ENCODE data around the gene TUBB1.
"Not testable (repeated sequence)": the region's sequence is repeated elsewhere in the genome, so short reads cannot be mapped to it uniquely, and the experiment has no call there.

Gene TUBB1

GRCh38 chr20:58980711-58981627 lies 38.3 kb upstream of the TUBB1 start, which contains the start of gene NELFCD:
TSS of gene NELFCD (plus strand) at chr20:58981256. CDS start at chr20:58981310, 54 bp downstream.
- H3K4me3 ChIP-seq (ENCODE audit: low read length), result peak within 1 kb of the TSS; percentile 87
- peak within 1 kb of the TSS; percentile 74 for H2AFZ ChIP-seq (ENCODE audit: low read length)
- H3K27me3 ChIP-seq (replicated peaks; ENCODE audit: insufficient read depth, low read length), result no peaks in the 10 kb centered on the region
- DNase-seq, result peak; percentile 84
- TF ChIP-seq EZH2 (optimal IDR thresholded peaks at IDR 0.05; ENCODE audit: low read depth, low read length), result no peak
- TF ChIP-seq CTCF (IDR thresholded peaks at IDR 0.05; ENCODE audit: low read length), result no peak
- no peak for TF ChIP-seq EZH2phosphoT487 (IDR thresholded peaks at IDR 0.05; ENCODE audit: low read length)
- no peak within 1 kb of the TSS; the same call in 1 of the 2 replicates for H3K27ac ChIP-seq (ENCODE audit: low read length)
- peaks cover 45% of the 10 kb centered on the region for H3K79me2 ChIP-seq (ENCODE audit: low read length)
- H3K9me2 ChIP-seq (replicated peaks; ENCODE audit: insufficient read depth, low read length), result no peaks in the 10 kb centered on the region
- H3K9me3 ChIP-seq (replicated peaks; ENCODE audit: insufficient read depth, low read length), result no peaks in the 10 kb centered on the region
- H3K4me1 ChIP-seq (ENCODE audit: low read length), result peaks cover 7% of the 10 kb centered on the region; the same call in 1 of the 2 replicates
- H3K4me2 ChIP-seq (ENCODE audit: low read depth, low read length), result peak within 1 kb of the TSS; percentile 71
- H3K36me3 ChIP-seq (replicated peaks; ENCODE audit: insufficient read depth, low read length), result no peaks in the 10 kb centered on the region
- peak within 1 kb of the TSS; percentile 73 for H3K9ac ChIP-seq (ENCODE audit: low read length)
- H3F3A ChIP-seq (ENCODE audit: insufficient read depth, low read length), result no peaks in the 10 kb centered on the region
- H4K20me1 ChIP-seq (ENCODE audit: insufficient read depth, low read length), result no peaks in the 10 kb centered on the region

DNA sequence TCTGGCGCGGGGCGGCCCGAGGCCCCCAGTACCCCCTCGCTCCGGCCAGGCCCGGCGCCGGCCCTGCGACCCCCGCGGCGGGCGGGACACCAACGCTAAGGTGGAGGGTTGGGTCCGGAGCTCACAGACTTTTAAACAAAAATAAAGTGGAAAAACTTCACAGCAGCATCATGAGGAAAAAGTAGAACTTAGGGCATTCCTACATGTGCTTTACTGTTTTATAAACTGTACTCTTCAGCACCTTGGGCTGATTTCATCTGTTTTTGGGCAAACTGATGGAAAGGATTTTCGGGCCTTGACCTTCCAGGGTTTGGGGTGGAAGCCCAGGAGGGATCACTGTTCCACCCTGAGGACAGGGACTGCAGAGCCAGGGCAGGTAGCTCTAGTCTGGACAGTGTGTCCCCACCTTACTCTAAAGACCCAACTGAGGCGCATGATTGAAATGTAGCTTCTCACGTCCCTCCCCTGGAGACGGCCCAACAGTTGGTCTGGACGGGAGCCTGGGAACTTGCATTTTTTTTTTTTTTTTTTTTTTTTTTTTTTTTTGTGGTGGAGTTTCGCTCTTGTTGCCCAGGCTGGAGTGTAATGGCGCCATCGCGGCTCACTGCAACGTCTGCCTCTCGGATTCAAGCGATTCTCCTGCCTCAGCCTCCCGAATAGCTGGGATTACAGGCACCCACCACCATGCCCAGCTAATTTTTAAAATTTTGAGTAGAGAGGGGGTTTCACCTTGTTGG lies 37.4 kb upstream of the TUBB1 start:
- Histone ChIP-seq H3K4me1 (ENCODE audit: low read length) (peaks cover 7% of the 10 kb centered on the region; the same call in 1 of the 2 replicates), H2AFZ (ENCODE audit: low read length) (peak overlapping the region; percentile 30; the same call in 1 of the 2 replicates), H3K9me2 (replicated peaks; ENCODE audit: insufficient read depth, low read length) (no peaks in the 10 kb centered on the region), H3K27ac (ENCODE audit: low read length) (no peak overlapping the region), H4K20me1 (ENCODE audit: insufficient read depth, low read length) (no peaks in the 10 kb centered on the region), H3K27me3 (replicated peaks; ENCODE audit: insufficient read depth, low read length) (no peaks in the 10 kb centered on the region), H3K9ac (ENCODE audit: low read length) (peak overlapping the region; percentile 73), H3K79me2 (ENCODE audit: low read length) (peaks cover 54% of the 10 kb centered on the region), H3F3A (ENCODE audit: insufficient read depth, low read length) (no peaks in the 10 kb centered on the region), H3K4me2 (ENCODE audit: low read depth, low read length) (peak overlapping the region; percentile 71), H3K36me3 (replicated peaks; ENCODE audit: insufficient read depth, low read length) (no peaks in the 10 kb centered on the region; the same call in 1 of the 2 replicates), H3K4me3 (ENCODE audit: low read length) (peak overlapping the region; percentile 87), H3K9me3 (replicated peaks; ENCODE audit: insufficient read depth, low read length) (no peaks in the 10 kb centered on the region)
- peak; percentile 49 for DNase-seq
- TF ChIP-seq EZH2phosphoT487 (IDR thresholded peaks at IDR 0.05; ENCODE audit: low read length), result no peak
- TF ChIP-seq CTCF (IDR thresholded peaks at IDR 0.05; ENCODE audit: low read length), result no peak
- TF ChIP-seq EZH2 (optimal IDR thresholded peaks at IDR 0.05; ENCODE audit: low read depth, low read length), result no peak

- Histone ChIP-seq H3K27me3 (replicated peaks; ENCODE audit: insufficient read depth, low read length) (no peaks in the 10 kb centered on the region), H3K4me3 (ENCODE audit: low read length) (no peak overlapping the region), H4K20me1 (ENCODE audit: insufficient read depth, low read length) (no peaks in the 10 kb centered on the region), H3K27ac (ENCODE audit: low read length) (no peak overlapping the region), H3K9me3 (replicated peaks; ENCODE audit: insufficient read depth, low read length) (no peaks in the 10 kb centered on the region), H3K9ac (ENCODE audit: low read length) (no peak overlapping the region), H3F3A (ENCODE audit: insufficient read depth, low read length) (no peaks in the 10 kb centered on the region), H3K4me1 (ENCODE audit: low read length) (peaks cover 7% of the 10 kb centered on the region; the same call in 1 of the 2 replicates), H2AFZ (ENCODE audit: low read length) (no peak overlapping the region), H3K9me2 (replicated peaks; ENCODE audit: insufficient read depth, low read length) (no peaks in the 10 kb centered on the region), H3K79me2 (ENCODE audit: low read length) (peaks cover 61% of the 10 kb centered on the region), H3K36me3 (replicated peaks; ENCODE audit: insufficient read depth, low read length) (no peaks in the 10 kb centered on the region; the same call in 1 of the 2 replicates), H3K4me2 (ENCODE audit: low read depth, low read length) (peak overlapping the region; percentile 71; the same call in 1 of the 2 replicates)
- DNase-seq, result no peak
- no peak for TF ChIP-seq EZH2 (optimal IDR thresholded peaks at IDR 0.05; ENCODE audit: low read depth, low read length)
- TF ChIP-seq CTCF (IDR thresholded peaks at IDR 0.05; ENCODE audit: low read length), result no peak
- no peak for TF ChIP-seq EZH2phosphoT487 (IDR thresholded peaks at IDR 0.05; ENCODE audit: low read length)
Measured at GRCh38 chr20:58982406-58983114, 36.7 kb upstream of the TUBB1 start.

DNA sequence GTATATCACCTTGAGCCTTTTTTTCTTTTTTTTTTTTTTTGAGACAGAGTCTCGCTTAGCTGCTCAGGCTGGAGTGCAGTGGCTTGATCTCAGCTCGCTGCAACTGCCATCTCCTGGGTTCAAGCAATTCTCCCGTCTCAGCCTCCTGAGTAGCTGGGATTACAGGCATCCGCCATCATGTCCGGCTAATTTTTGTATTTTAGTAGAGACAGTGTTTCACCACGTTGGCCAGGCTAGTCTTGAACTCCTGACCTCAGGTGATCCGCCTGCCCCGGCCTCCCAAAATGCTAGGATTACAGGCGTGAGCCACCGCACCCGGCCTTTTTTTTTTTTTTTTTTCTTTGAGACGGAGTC lies 36.1 kb upstream of the TUBB1 start:
- not testable (repeated sequence) for H3F3A ChIP-seq (ENCODE audit: insufficient read depth, low read length); H3K27ac ChIP-seq (ENCODE audit: low read length); H3K9ac ChIP-seq (ENCODE audit: low read length); H3K27me3 ChIP-seq (replicated peaks; ENCODE audit: insufficient read depth, low read length); H3K4me2 ChIP-seq (ENCODE audit: low read depth, low read length); H2AFZ ChIP-seq (ENCODE audit: low read length); H3K36me3 ChIP-seq (replicated peaks; ENCODE audit: insufficient read depth, low read length); DNase-seq; H3K4me3 ChIP-seq (ENCODE audit: low read length); H4K20me1 ChIP-seq (ENCODE audit: insufficient read depth, low read length); H3K9me3 ChIP-seq (replicated peaks; ENCODE audit: insufficient read depth, low read length); H3K9me2 ChIP-seq (replicated peaks; ENCODE audit: insufficient read depth, low read length); H3K4me1 ChIP-seq (ENCODE audit: low read length)
- peaks cover 63% of the 10 kb centered on the region for H3K79me2 ChIP-seq (ENCODE audit: low read length)
